K562 (cell line): Measurements from ENCODE around the gene SATB1.

Experiments
- ATF1 ChIP-seq, 2 experiments: fragments of 450-650 bp in 1 of 2; IDR thresholded peaks; 2 replicates each; pipeline ENCODE4 v1.6.1; 2016; ENCODE audit warnings: missing compliant biosample characterization in 1 of 2, missing genetic modification characterization in 1 of 2
- CTCF ChIP-seq, 3 experiments: IDR thresholded peaks in 2 of 3; conservative IDR thresholded peaks in 1 of 3; 2 replicates each; pipeline ENCODE4 v1.5.1; 2011 to 2012; ENCODE audit warnings: low read length in 3 of 3, mild to moderate bottlenecking in 3 of 3, control low read depth in 2 of 3, improper control_type of control experiment in 1 of 3, inconsistent platforms in 1 of 3, low read depth in 1 of 3, mixed read lengths in 1 of 3, moderate library complexity in 1 of 3; ENCODE audit not compliant: insufficient read depth in 2 of 3
- EP300 ChIP-seq: IDR thresholded peaks from 2 replicates; pipeline ENCODE4 v1.6.1; 2012; ENCODE audit warnings: low read length, improper control_type of control experiment
- EZH2 ChIP-seq: IDR thresholded peaks from 2 replicates; pipeline ENCODE4 v1.6.1; 2012; ENCODE audit warnings: low read depth, mild to moderate bottlenecking, inconsistent platforms, low read length, borderline replicate concordance
- POLR2AphosphoS5 ChIP-seq: IDR thresholded peaks from 2 replicates; pipeline ENCODE4 v1.6.1; 2011; ENCODE audit warnings: mild to moderate bottlenecking, low read depth, low read length, moderate library complexity; ENCODE audit not compliant: control insufficient read depth, insufficient read depth
- RBM22 ChIP-seq: fragments of 200-400 bp; formaldehyde crosslinking; IDR thresholded peaks from 2 replicates; pipeline ENCODE4 v1.6.1; 2018; ENCODE audit warnings: low read length, low read depth; ENCODE audit not compliant: poor library complexity, severe bottlenecking
- SIN3A ChIP-seq, 2 experiments: fragments of 150-350 bp in 1 of 2; IDR thresholded peaks; 2 replicates each; pipeline ENCODE4 v1.6.1; 2011 to 2016; ENCODE audit warnings: borderline replicate concordance in 2 of 2, low read depth in 2 of 2, low read length in 2 of 2, mild to moderate bottlenecking in 2 of 2, moderate library complexity in 2 of 2; ENCODE audit not compliant: control insufficient read depth in 1 of 2

GRCh38 chr3:18363338-18363737 lies 61.8 kb downstream of the SATB1 start:
- no peak for TF ChIP-seq ATF1 (CRISPR knock-in tag; IDR thresholded peaks at IDR 0.05)
- no peak for TF ChIP-seq ATF1 (tag; IDR thresholded peaks at IDR 0.05)
- TF ChIP-seq SIN3A (IDR thresholded peaks at IDR 0.05; ENCODE audit: borderline replicate concordance in 2 of 2, control insufficient read depth in 1 of 2, low read depth in 2 of 2, low read length in 2 of 2) = no peak
- TF ChIP-seq POLR2AphosphoS5 = no peak
- no peak for TF ChIP-seq EZH2
- TF ChIP-seq CTCF (IDR thresholded peaks at IDR 0.05 in 2 of 3, conservative IDR thresholded peaks at IDR 0.05 in 1 of 3; ENCODE audit: insufficient read depth in 2 of 3, low read depth in 1 of 3, low read length in 3 of 3) = no peak
- TF ChIP-seq EP300 = no peak
- no peak for TF ChIP-seq RBM22
